Stimulated activated CD4-positive, alpha-beta T cell treated with anti-CD3 and anti-CD28 coated beads, Interleukin-4, amount 100 ng/mL, for 48 hours (primary cell): Measurements from ENCODE around the gene LURAP1L.

Source experiments
- DNase-seq, 2 donors: peaks; one replicate each; pipeline ENCODE4 v3.0.0-alpha.2; 2020; ENCODE audit warnings: low read depth in 2 of 2

LURAP1L gene

GRCh38 chr9:12774861-12775678 lies at the start of gene LURAP1L:
LURAP1L (plus strand) TSS chr9:12775020; CDS start chr9:12775716, 696 bp downstream.
- no peak for DNase-seq

- no peak for DNase-seq
Observed at GRCh38 chr9:12726795-12727194, 48.0 kb upstream of the LURAP1L start.

- DNase-seq = no peak
Observed at GRCh38 chr9:12730198-12730597, 44.6 kb upstream of the LURAP1L start.

GRCh38 chr9:12730927-12731326 lies 43.9 kb upstream of the LURAP1L start:
- DNase-seq = no peak

- no peak for DNase-seq
Observed at GRCh38 chr9:12732971-12733370, 41.8 kb upstream of the LURAP1L start.

GRCh38 chr9:12735665-12736064 lies 39.2 kb upstream of the LURAP1L start:
- no peak for DNase-seq

GRCh38 chr9:12737871-12738270 lies 36.9 kb upstream of the LURAP1L start:
- no peak for DNase-seq

- DNase-seq = no peak
Observed at GRCh38 chr9:12739014-12739652, 35.7 kb upstream of the LURAP1L start.

- DNase-seq = no peak
Observed at GRCh38 chr9:12740845-12741244, 34.0 kb upstream of the LURAP1L start.

- DNase-seq = no peak
Observed at GRCh38 chr9:12748016-12748415, 26.8 kb upstream of the LURAP1L start.

- DNase-seq = no peak
Observed at GRCh38 chr9:12748954-12749353, 25.9 kb upstream of the LURAP1L start.

GRCh38 chr9:12753931-12754330 lies 20.9 kb upstream of the LURAP1L start:
- DNase-seq = no peak

- no peak for DNase-seq
Observed at GRCh38 chr9:12759761-12760160, 15.1 kb upstream of the LURAP1L start.

GRCh38 chr9:12760758-12761157 lies 14.1 kb upstream of the LURAP1L start:
- no peak for DNase-seq

GRCh38 chr9:12764150-12764549 lies 10.7 kb upstream of the LURAP1L start:
- DNase-seq = no peak

GRCh38 chr9:12765088-12765798 lies 9.6 kb upstream of the LURAP1L start:
- DNase-seq = no peak

- no peak for DNase-seq
Observed at GRCh38 chr9:12766357-12766756, 8.5 kb upstream of the LURAP1L start.

- DNase-seq = no peak
Observed at GRCh38 chr9:12770261-12770660, 4.6 kb upstream of the LURAP1L start.

- no peak for DNase-seq
Observed at GRCh38 chr9:12771891-12772290, 2.9 kb upstream of the LURAP1L start.

GRCh38 chr9:12773562-12773961 lies 1.3 kb upstream of the LURAP1L start:
- no peak for DNase-seq

- DNase-seq = no peak
Observed at GRCh38 chr9:12775679-12776512, 1.1 kb downstream of the LURAP1L start.
